Neuronal stem cell (in vitro differentiated cells): ENCODE measurements around the gene CCNT2.
"Not testable (repeated sequence)": the region's sequence is repeated elsewhere in the genome, so short reads cannot be mapped to it uniquely, and the experiment has no call there.

Source experiments
- DNase-seq: peaks from one replicate; pipeline ENCODE4 v3.0.0-alpha.2; 2013; ENCODE audit warnings: low spot score
- H2AFZ ChIP-seq: one replicate; pipeline ENCODE4 v1.6.1; 2013; ENCODE audit warnings: mild to moderate bottlenecking, low read length, inconsistent platforms
- H2AK5ac ChIP-seq: 2 replicates; pipeline ENCODE4 v1.6.1; 2013; ENCODE audit warnings: low read depth, mild to moderate bottlenecking, inconsistent platforms, low read length, moderate library complexity, mixed read lengths
- H2BK120ac ChIP-seq: 2 replicates; pipeline ENCODE4 v1.6.1; 2013; ENCODE audit warnings: low read depth, mild to moderate bottlenecking, inconsistent platforms, low read length, moderate library complexity, mixed read lengths
- H2BK12ac ChIP-seq: one replicate; pipeline ENCODE4 v1.6.1; 2013; ENCODE audit warnings: low read length, inconsistent platforms
- H2BK15ac ChIP-seq: 2 replicates; pipeline ENCODE4 v1.6.1; 2013; ENCODE audit warnings: mild to moderate bottlenecking, low read length, inconsistent platforms, mixed read lengths
- H2BK5ac ChIP-seq: one replicate; pipeline ENCODE4 v1.6.1; 2013; ENCODE audit warnings: inconsistent platforms, mild to moderate bottlenecking, low read length, moderate library complexity
- H3K14ac ChIP-seq: one replicate; pipeline ENCODE4 v1.6.1; 2013; ENCODE audit warnings: low read length, inconsistent platforms
- H3K18ac ChIP-seq: 2 replicates; pipeline ENCODE4 v1.6.1; 2013; ENCODE audit warnings: low read length, inconsistent platforms
- H3K23ac ChIP-seq: 2 replicates; pipeline ENCODE4 v1.6.1; 2013; ENCODE audit warnings: low read depth, mild to moderate bottlenecking, mixed read lengths, low read length, inconsistent platforms; ENCODE audit not compliant: poor library complexity
- H3K27ac ChIP-seq: replicated peaks from 3 replicates; pipeline ENCODE4 v1.5.1; 2013; ENCODE audit warnings: low read length, inconsistent platforms
- H3K27me3 ChIP-seq, 3 experiments: 2 replicates each; pipeline ENCODE4 v1.6.1; 2013; ENCODE audit warnings: low read length in 3 of 3, mild to moderate bottlenecking in 2 of 3, inconsistent platforms in 1 of 3, low read depth in 1 of 3, mixed read lengths in 1 of 3, moderate library complexity in 1 of 3; ENCODE audit not compliant: control insufficient read depth in 3 of 3, insufficient read depth in 3 of 3
- H3K36me3 ChIP-seq, 2 donors: replicated peaks in 1 of 2; 2 replicates each; pipeline ENCODE4 v1.6.1; 2013; ENCODE audit warnings: low read length in 2 of 2; ENCODE audit not compliant: control insufficient read depth in 2 of 2, insufficient read depth in 2 of 2
- H3K4ac ChIP-seq: 2 replicates; pipeline ENCODE4 v1.6.1; 2013; ENCODE audit warnings: inconsistent platforms, mild to moderate bottlenecking, low read length, moderate library complexity
- H3K4me1 ChIP-seq, 2 donors: 1 replicate in 1 of 2; 2 replicates in 1 of 2; pipeline ENCODE4 v1.6.1; 2013; ENCODE audit warnings: low read length in 2 of 2, low read depth in 1 of 2; ENCODE audit not compliant: control insufficient read depth in 2 of 2, insufficient read depth in 1 of 2
- H3K4me2 ChIP-seq: one replicate; pipeline ENCODE4 v1.6.1; 2013; ENCODE audit warnings: mild to moderate bottlenecking, low read length, inconsistent platforms; ENCODE audit not compliant: insufficient read depth, poor library complexity, severe bottlenecking
- H3K4me3 ChIP-seq, 2 donors: 2 replicates each; pipeline ENCODE4 v1.5.1; 2013; ENCODE audit warnings: low read length in 2 of 2, mild to moderate bottlenecking in 2 of 2, inconsistent platforms in 1 of 2, moderate library complexity in 1 of 2
- H3K79me1 ChIP-seq: one replicate; pipeline ENCODE4 v1.6.1; 2013; ENCODE audit warnings: low read depth, mild to moderate bottlenecking, inconsistent platforms, low read length, moderate library complexity
- H3K9ac ChIP-seq: one replicate; pipeline ENCODE4 v1.6.1; 2013; ENCODE audit warnings: mild to moderate bottlenecking, low read depth, low read length, inconsistent platforms; ENCODE audit not compliant: poor library complexity
- H3K9me3 ChIP-seq, 2 donors: replicated peaks in 1 of 2; 2 replicates each; pipeline versions ENCODE3 to v1.6.1; 2013; ENCODE audit warnings: low read length in 2 of 2, mild to moderate bottlenecking in 2 of 2, inconsistent platforms in 1 of 2, low read depth in 1 of 2, mixed read lengths in 1 of 2, moderate library complexity in 1 of 2; ENCODE audit not compliant: control insufficient read depth in 2 of 2, insufficient read depth in 1 of 2
- H4K8ac ChIP-seq: one replicate; pipeline ENCODE4 v1.6.1; 2013; ENCODE audit warnings: low read depth, mild to moderate bottlenecking, inconsistent platforms, low read length, moderate library complexity
- H4K91ac ChIP-seq: one replicate; pipeline ENCODE4 v1.6.1; 2013; ENCODE audit warnings: low read length, low read depth, mild to moderate bottlenecking, inconsistent platforms; ENCODE audit not compliant: poor library complexity
- WGBS, 2 donors: extraction: QIAGEN DNeasy Blood & Tissue Kit; methylation state at CpG; one replicate each; pipeline ENCODE4 v1.1.7; 2013; ENCODE audit warnings: missing lambda C conversion rate in 2 of 2, mixed read lengths in 1 of 2; ENCODE audit not compliant: insufficient read length in 2 of 2, insufficient replicate concordance in 1 of 2; ENCODE audit errors: extremely low coverage in 2 of 2; 5-methylcytosine and 5-hydroxymethylcytosine counted together

CCNT2 gene

GRCh38 chr2:134905168-134905567, 13.5 kb upstream of the CCNT2 start:
- H3K4me1 ChIP-seq = no peaks in the 10 kb centered on the region
- no peak overlapping the region for H3K27ac ChIP-seq
- no peak overlapping the region for H2BK12ac ChIP-seq
- no peaks in the 10 kb centered on the region for H3K36me3 ChIP-seq
- no peak overlapping the region for H3K14ac ChIP-seq
- no CpG with 5 or more reads among the region's 2 CpGs for WGBS, 2 donors
- H3K4ac ChIP-seq = no peak overlapping the region
- H3K18ac ChIP-seq = no peak overlapping the region
- H3K9me3 ChIP-seq = peaks cover 2 to 4% of the 10 kb centered on the region in 2 donors
- H3K4me3 ChIP-seq = no peak overlapping the region
- H3K9ac ChIP-seq = no peak overlapping the region
- no peaks in the 10 kb centered on the region for H3K27me3 ChIP-seq
- no peak overlapping the region for H3K4me2 ChIP-seq
- H2BK15ac ChIP-seq = no peak overlapping the region
- H4K91ac ChIP-seq = no peak overlapping the region
- H2BK120ac ChIP-seq = no peak overlapping the region
- H3K23ac ChIP-seq = no peak overlapping the region
- no peak overlapping the region for H4K8ac ChIP-seq
- no peak overlapping the region for H2BK5ac ChIP-seq
- no peak for DNase-seq
- H3K79me1 ChIP-seq = no peaks in the 10 kb centered on the region
- no peak overlapping the region for H2AFZ ChIP-seq
- H2AK5ac ChIP-seq = no peak overlapping the region

GRCh38 chr2:134906726-134907125, 11.9 kb upstream of the CCNT2 start:
- Histone ChIP-seq H2BK12ac (no peak overlapping the region), H3K4ac (no peak overlapping the region), H3K18ac (no peak overlapping the region), H2AFZ (no peak overlapping the region), H3K23ac (no peak overlapping the region), H2BK120ac (no peak overlapping the region), H3K9me3 (peaks cover 2 to 4% of the 10 kb centered on the region in 2 donors), H3K27ac (no peak overlapping the region), H3K4me2 (no peak overlapping the region), H4K91ac (no peak overlapping the region), H3K79me1 (no peaks in the 10 kb centered on the region), H2AK5ac (no peak overlapping the region), H2BK15ac (no peak overlapping the region), H3K9ac (no peak overlapping the region), H2BK5ac (no peak overlapping the region), H3K4me3 (no peak overlapping the region), H3K36me3 (no peaks in the 10 kb centered on the region), H3K14ac (no peak overlapping the region), H3K27me3 (no peaks in the 10 kb centered on the region), H3K4me1 (no peaks in the 10 kb centered on the region), H4K8ac (no peak overlapping the region)
- no peak for DNase-seq
- whole genome bisulfite sequencing, 2 donors = no CpG with 5 or more reads among the region's 2 CpGs

DNA sequence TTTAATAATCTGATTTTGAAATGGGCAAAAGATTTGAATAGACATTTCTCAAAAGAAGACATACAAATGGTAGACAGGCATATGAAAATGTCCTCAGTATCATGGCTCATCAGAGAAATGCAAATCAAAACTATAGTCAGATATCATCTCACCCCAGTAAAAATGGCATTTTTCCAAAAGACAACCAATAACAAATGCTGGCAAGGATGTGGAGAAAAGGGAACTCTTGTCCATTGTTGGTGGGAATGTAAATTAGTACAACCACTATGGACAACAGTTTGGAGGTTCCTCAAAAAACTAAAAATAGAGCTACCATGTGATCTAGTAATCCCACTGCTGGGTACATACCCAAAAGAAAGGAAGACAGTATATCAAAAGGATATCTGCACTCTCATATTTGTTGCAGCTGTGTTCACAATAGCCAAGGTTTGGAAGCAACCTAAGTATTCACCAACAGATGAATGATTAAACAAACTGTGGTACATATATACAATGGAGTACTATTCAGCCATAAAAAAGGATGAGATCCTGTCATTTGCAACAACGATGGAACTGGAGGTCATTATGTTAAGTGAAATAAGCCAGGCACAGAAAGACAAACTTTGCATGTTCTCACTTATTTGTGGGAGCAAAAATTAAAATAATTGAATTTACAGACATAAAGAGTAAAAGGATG, 11.0 kb upstream of the CCNT2 start:
- not testable (repeated sequence) for H3K9ac ChIP-seq, H3K79me1 ChIP-seq, H4K8ac ChIP-seq, H3K4ac ChIP-seq, H3K18ac ChIP-seq, H2AK5ac ChIP-seq, H2AFZ ChIP-seq, H3K4me1 ChIP-seq, H3K4me2 ChIP-seq, H2BK120ac ChIP-seq, H3K9me3 ChIP-seq, H4K91ac ChIP-seq, H3K27ac ChIP-seq, H2BK15ac ChIP-seq, H3K14ac ChIP-seq, H3K36me3 ChIP-seq, H3K23ac ChIP-seq, DNase-seq, H2BK5ac ChIP-seq, H3K27me3 ChIP-seq, H2BK12ac ChIP-seq, H3K4me3 ChIP-seq
- no CpG with 5 or more reads among the region's 1 CpG for WGBS, 2 donors

DNA sequence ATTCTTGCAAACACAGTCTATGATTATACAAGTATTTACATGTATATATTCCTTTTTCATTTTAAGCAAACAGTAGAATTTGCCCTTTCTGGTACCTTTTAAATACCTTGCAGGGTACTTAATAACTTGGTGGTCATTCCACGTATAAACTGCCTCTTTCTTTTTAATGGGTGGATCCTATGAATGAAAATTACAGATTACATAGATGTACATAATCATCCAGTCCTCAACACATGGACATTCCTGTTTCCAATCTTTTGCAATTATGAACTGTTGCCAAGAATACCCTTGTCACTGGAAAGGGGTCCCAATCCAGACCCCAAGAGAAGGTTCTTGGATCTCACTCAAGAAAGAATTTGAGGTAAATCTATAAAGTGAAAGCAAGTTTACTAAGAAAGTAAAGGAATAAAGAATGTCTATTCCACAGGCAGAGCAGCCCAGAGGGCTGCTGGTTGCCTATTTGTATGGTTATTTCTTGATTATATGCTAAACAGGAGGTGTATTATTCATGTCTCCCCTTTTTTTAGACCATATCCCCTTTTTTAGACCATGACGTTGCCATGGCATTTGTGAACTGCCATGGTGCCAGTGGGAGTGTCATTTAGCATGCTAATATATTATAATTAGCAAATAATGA, 7.7 kb upstream of the CCNT2 start:
- Histone ChIP-seq H2BK5ac (no peak overlapping the region), H3K18ac (no peak overlapping the region), H2AK5ac (no peak overlapping the region), H2BK15ac (no peak overlapping the region), H3K14ac (no peak overlapping the region), H3K27ac (no peak overlapping the region), H3K9me3 (peaks cover 2 to 4% of the 10 kb centered on the region in 2 donors), H3K4me2 (no peak overlapping the region), H3K9ac (no peak overlapping the region), H3K4me3 (no peak overlapping the region), H3K4me1 (no peaks in the 10 kb centered on the region), H3K4ac (no peak overlapping the region), H2BK120ac (no peak overlapping the region), H4K91ac (no peak overlapping the region), H2BK12ac (no peak overlapping the region), H3K27me3 (no peaks in the 10 kb centered on the region), H2AFZ (no peak overlapping the region), H3K23ac (no peak overlapping the region), H4K8ac (no peak overlapping the region), H3K36me3 (no peaks in the 10 kb centered on the region), H3K79me1 (no peaks in the 10 kb centered on the region)
- DNase-seq = no peak
- no CpG with 5 or more reads among the region's 2 CpGs for WGBS, 2 donors
